ENCODE results near the gene MMP23B. TPM values are rescaled to one million over a fixed set of nuclear protein-coding genes. Genes with fewer than 3 reads are reported as not detected.
"Not testable (repeated sequence)": the region's sequence is repeated elsewhere in the genome, so short reads cannot be mapped to it uniquely, and the experiment has no call there.

Gene MMP23B
- total RNA-seq, 1 donor from 2014 or later = 60.2 TPM

DNA sequence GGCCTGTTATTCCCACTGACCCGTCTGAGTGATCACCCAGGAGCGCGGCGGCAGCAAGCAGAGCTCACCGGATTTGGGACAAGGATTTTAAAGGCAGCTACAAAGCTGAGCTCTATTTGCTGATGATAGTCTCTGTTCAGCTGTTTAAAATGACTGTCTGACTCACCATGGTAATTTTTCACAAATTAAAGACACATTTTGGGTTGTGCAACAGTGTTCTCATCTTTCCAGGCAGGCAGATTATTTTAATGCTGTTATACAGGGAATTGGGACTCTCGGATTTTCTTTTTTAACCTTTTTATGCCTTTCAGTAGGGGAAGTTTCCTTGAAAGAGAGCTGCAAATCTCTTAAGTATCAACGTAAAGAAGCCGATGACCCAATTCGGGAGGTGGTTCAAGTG is 30.4 kb downstream of the MMP23B start:
- intact Hi-C loops (cut with DNase I) = not testable (repeated sequence)

DNA sequence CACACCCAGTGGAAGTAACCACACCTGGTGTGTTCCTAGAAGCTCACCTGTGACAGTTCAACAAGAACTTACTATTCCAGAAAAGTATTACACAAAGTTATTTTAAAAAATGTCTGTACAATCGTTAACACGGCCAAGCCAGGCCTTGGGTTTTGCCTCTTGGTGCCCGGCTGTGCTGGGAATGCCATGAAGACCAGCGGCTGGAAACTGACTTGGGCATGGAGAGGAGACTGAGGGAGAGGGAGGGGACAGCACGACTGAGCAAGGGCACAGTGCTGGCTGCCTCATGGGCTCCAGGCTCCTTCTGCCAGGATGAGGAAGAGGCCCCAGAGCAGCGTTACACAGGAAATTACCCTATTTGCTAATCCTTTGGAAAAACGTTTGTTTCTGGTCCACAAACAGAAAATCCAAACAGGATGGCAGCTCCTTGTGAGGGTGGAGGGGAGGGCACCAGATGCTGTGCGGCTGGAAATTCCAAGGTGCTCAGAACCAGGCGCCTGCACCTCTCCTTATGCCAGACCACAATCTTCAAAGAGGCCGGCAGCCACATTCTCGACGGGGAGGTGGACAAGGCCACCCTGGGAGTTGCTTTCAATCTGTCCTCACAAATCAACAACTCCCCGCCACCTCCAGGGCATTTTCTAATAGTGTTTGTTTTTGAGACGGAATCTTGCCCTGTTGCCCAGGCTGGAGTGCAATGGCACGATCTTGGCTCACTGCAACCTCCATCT is 31.0 kb downstream of the MMP23B start:
- intact Hi-C loops (cut with DNase I); DNase-seq (ENCODE audit: low spot score): not testable (repeated sequence)

More for the DNA sequence above, 30.4 kb downstream of the MMP23B start:
- DNase-seq (ENCODE audit: low spot score) = not testable (repeated sequence)

DNA sequence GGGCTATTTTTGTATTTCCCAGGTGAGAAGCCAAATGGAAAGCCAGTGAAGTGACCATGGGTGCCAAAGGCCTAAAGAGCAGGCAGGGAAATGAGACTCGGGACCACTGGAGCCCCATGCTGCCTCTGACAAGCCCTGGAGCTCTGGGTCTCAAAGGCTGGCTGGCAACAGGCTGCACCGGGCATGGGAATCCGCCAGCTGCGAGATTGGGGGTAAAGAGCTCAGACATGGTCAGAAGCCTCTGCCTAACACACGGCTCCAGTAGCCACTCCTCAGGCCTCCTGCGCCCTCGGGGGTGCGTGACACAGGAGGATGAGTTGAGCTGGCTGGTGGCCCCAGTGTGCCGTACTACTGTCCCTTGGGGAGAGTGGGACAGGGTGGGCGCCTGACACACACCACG is 32.3 kb downstream of the MMP23B start:
- DNase-seq (ENCODE audit: low spot score); intact Hi-C loops (cut with DNase I): not testable (repeated sequence)

DNA sequence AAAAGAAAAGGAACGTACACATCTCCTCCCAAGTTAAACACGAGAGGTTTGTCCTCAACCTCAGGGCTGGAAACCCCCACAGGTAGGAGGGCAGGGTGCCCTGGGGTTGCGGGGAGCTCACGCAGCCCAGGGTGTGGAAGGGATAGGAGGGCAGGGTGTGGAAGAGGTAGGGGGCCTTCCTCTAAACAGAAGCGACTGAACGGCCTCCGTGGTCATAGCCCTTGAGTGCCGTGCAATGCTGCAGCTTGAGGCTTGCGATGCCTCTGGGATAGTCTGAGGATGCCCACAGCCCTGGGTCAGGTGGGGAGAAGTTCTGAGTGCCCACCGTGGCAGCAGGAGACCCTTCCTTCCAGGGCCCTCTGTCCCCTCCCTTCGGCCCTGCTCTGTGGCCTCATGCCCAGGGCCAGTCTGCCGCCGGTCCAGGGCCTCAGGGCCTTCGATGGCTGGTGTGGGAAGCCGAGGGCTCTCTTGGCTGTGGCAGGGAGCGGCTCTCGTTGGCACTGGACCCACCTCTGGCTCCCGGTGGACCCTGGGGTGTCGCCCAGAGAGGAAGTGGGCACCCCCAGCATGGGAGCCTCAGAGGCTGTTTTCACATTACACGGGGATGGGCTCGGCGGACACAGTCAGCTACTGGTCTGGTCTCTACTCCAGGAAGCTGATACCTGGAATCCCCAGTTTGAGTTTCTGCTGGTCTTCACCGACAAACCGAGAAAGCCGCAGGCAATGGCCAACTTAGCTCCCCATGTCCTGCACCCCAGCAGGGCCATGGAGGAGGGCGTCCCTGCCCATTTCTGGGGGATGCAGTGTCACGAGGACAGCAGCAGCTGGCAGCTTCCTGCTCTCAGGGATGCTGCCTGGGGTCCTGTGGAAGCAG is 33.2 kb downstream of the MMP23B start:
- no peak for DNase-seq (ENCODE audit: low spot score)

DNA sequence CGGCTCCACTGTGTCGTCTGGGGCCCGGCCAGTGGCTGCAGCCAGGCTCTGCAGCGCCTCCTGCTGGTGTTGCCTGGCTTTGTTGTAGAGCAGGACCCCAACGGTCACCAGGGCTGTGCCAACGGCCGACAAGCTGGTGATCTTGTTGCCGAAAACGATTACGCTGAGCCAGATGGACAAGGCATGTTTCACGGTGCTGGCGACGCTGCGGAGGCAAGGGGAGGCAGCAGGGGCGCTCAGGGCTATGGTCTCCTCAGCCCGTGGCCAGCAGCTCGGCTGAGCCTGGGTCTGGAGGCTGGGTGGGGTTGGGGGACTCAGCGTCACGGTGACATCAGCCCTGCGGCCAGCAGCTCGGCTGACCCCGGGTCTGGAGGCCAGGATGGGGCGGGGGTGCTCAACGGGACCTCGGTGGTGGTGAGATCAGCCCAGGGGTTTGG is 33.9 kb downstream of the MMP23B start:
- no peak for DNase-seq (ENCODE audit: low spot score)
- intact Hi-C loops (cut with DNase I) = no loop called here

More for the DNA sequence above, 33.2 kb downstream of the MMP23B start:
- intact Hi-C loops (cut with DNase I) = no loop called here

DNA sequence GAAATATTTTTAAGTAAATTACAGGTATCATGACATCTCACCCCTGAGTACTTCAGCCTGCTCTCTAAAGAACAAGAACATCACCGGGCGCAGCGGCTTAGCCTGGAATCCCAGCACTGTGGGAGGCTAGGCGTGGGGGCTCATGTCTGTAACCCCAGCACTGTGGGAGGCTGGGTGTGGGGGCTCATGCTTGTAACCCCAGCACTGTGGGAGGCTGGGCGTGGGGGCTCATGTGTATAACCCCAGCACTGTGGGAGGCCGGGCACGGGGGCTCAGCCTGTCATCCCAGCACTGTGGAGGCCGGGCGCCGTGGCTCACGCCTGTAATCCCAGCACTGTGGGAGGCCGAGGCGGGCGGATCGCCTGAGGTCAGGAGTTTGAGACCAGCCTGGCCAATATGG is 34.6 kb downstream of the MMP23B start:
- intact Hi-C loops (cut with DNase I) = no loop called here

DNA sequence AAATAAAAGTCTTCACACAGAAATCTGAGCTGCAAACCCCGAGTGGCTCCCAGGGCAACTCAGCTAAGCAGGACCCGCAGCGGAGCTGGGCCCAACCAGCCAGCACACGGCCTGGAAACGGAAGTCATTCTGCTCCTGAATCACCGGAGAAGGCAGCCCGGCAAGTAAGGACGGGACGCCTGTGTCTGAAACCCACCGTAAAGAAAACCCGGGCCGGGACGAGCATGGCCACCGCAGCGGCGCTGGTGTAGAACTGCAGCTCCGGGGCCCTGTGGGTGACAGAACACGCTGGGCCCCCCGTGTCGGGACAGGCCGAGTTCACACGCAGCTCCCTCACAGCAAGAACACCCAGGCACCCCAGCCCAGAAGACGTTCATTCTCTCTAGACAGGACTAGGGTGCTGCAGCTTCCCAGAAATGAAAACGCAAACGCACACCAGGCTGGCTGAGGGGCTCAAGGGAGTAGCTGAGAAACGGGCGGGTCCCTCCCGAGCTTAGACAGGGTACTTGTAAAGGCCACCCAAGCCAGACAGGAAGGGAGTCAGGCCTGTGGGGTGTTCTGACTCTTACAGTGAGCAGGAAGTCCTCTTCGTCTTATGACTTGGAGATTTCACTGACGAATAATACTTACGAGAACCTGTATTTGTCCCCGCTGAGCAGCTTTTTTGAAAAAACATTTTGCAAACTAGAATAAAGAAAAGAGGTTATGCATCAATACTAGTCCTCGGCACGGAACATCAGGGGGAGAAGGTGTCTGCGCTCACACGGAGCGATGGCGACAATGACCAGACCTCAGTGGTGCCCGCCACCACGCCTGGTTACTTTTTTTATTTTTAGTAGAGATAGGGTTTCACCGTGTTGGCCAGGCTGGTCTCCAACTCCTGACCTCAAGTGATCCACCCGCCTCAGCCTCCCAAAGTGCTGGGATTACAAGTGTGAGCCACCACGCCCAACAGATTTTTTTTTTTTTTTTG is 37.8 kb downstream of the MMP23B start:
- no peak for DNase-seq (ENCODE audit: low spot score)
- intact Hi-C loops (cut with DNase I) = no loop called here

More for the DNA sequence above, 34.6 kb downstream of the MMP23B start:
- DNase-seq (ENCODE audit: low spot score) = no peak

DNA sequence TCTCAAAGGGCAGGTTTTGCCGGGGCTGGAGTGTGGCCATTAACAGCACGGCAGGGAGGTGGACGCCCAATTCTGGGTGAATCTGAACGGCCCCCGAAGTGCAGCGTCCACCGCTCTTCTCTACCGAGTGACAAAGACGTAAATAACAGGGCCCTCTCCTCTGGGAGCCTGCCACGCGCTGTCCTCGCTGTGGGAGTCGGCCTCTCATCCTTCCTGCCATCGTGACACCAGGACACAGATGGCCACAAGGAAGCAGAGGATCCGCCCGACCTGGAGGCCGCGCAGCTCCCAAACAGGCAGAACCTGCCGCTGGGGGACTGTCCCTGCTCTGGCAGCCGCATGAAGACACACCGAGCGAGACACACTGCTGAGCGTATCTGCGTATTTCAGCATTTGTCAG is 38.9 kb downstream of the MMP23B start:
- no peak for DNase-seq (ENCODE audit: low spot score)
- intact Hi-C loops (cut with DNase I) = no loop called here

DNA sequence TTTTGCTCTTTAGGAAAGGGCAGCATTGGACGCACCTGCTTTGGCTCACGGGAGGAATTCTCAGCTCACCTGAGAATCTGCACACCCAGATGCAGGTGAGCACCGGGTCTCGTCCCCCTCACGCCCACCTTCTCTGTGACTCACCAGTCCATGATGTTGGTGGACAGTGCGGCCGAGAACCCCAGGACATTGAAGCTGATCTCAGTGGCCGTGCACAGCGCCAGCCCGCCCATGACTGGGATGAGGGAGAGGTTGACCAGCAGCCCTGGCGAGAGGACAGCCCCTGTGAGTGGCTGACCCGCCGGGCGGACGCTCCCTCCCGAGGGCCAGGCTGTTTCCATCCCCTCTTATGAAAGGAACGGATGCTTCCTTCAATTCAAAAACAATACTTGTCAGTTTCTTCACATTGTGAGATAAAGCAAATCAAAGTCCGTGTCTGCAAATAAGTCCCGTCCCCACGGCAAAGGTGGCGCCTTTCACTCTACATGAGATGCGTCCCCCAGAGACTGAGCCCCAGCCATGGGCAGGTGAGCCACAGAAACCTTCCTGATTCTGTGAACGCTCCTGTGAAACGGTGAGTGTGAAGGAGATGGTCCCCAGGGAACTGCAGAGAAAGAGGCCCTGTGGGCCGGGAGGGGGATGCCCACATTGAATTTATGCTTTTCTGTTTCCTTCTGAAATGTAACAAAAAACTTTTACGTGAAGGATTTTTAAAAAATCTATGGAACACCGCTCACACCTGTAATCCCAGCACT is 39.6 kb downstream of the MMP23B start:
- no peak for DNase-seq (ENCODE audit: low spot score)
- intact Hi-C loops (cut with DNase I) = no loop called here

DNA sequence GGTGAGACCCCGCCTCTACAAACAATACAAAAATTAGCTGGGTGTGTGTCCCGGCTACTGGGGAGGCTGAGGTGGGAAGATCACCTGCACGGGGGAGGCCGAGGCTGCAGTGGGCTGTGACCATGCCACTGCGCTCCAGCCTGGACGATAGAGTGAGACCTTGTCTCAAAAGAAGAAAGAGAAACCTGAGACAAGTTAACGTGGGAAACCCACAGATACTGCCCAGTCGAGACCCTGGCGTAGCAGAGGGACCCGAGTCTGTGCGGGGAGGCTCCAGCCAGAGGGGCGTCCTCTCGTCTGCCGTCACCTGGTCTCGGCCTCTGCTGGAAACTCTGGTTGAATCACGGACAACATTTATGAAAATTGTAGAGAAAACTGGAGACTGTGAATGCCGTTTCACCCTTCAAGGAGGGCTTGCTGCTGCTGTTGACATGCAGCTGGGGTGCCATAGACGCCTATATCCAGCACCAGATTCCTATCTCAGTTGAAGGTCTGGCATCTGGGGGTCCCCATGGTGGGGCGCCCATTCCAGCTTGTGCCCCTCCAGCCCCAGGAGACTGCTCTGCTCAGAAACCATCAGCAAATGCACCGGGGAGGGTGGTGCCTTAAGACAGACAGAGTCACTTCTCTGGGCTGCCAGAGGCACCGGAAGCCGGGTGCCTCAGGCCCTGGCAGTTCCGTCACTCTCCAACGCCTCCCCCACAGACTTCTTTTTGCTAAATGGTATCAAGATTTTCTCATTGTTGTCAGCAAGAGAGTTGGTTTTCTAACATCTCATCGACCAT is 40.4 kb downstream of the MMP23B start:
- no peak for DNase-seq (ENCODE audit: low spot score)
- intact Hi-C loops (cut with DNase I) = no loop called here

DNA sequence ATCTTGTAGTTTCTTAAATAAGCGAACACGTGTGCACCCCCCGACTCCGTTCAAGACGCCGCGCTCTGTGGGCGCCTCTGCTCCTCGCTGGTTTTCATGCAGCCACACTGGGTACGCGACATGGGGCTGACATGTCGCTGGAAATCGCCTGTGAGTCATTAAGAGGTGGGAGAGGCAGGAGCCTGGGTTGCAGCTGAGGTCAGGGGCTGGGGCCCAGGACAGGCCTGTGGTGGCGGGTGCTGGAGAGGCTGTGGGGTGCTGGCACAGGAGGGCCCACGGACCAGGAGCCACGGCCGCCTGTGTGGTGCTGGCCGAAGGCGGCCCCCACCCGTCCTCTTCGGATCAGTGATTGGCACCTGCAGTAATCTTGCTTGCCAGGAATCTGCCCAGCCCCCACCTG is 42.8 kb downstream of the MMP23B start:
- DNase-seq (ENCODE audit: low spot score); intact Hi-C loops (cut with DNase I): not testable (repeated sequence)

DNA sequence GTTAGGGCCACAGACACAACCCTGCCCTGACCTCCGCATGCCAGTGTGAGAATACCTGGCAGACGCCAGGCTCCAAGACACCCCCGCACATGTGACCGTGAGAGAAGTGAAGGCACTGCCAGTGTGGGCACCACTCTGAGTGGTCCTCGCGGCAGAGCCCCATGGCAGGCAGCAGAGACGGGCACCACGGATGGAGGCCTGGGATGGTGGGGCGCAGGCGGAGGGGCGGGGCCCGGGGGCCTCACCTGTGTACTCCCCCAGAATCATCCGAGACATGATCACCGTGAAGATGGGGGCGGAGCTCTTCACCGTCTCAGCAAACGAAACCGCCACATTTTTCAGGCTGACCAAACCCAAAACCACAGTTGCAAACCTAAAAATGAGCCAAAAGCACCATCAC is 43.2 kb downstream of the MMP23B start:
- intact Hi-C loops (cut with DNase I); DNase-seq (ENCODE audit: low spot score): not testable (repeated sequence)

DNA sequence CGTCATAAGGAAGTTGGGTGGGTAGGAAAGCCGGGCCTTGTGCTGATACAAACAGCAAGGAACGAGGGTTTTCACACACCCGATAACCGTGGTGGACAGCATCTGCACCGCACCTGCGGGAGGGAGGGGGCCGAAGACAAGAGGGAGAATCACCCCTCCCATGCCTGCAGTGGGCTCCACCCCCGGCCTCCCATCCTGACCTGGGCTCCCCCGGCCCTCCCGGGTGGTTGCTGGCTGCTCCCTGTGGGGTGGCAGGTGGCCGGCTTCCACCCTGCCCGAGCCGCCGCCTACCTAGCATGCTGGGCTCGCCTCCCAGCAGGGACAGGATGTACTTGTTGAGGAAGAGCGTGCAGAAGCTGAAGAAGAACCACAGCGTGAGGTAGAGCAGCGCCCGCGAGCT is 44.1 kb downstream of the MMP23B start:
- intact Hi-C loops (cut with DNase I) = not testable (repeated sequence)

DNA sequence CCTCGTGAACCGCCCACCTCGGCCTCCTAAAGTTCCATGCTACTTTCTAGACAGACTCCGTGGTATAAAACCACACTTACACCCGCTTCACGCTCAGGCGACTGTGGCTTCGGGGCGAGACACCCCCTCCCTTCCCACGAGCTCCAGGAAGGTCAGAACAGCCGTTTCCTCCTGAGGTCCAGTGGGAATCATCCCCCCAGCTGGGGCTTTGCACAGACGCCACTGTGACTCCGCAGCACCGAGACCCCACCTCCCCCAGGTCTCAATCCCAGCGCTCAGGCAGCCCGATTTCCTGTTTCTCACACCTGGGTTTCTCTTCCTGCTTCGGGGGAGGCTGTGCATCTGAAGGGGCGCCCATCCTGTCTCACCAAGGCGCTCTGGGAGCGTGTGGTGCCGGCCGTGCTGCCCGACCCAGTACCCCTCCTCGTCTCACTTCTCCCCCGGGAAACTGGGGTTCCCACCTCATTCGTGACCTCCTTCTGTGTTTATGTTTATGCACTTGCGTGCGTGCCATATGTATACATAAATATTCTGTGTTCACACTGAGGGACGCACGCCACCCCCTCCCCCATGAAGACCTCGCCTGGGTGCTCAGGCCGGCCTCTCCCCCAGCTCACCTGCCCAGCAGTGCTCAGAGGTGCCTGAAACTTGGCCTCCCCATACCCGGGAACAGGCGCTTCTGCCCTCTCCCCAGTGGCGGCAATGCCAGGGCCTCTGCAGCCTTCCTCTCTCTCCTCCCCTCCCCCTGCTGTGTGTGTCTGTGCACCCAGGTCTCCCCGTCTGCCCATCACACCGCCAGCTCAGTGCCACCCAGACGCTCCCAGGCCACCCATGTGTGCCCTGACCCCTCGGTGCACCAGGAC is 46.0 kb downstream of the MMP23B start:
- no peak for DNase-seq (ENCODE audit: low spot score)
- intact Hi-C loops (cut with DNase I) = no loop called here

More for the DNA sequence above, 44.1 kb downstream of the MMP23B start:
- DNase-seq (ENCODE audit: low spot score) = not testable (repeated sequence)

DNA sequence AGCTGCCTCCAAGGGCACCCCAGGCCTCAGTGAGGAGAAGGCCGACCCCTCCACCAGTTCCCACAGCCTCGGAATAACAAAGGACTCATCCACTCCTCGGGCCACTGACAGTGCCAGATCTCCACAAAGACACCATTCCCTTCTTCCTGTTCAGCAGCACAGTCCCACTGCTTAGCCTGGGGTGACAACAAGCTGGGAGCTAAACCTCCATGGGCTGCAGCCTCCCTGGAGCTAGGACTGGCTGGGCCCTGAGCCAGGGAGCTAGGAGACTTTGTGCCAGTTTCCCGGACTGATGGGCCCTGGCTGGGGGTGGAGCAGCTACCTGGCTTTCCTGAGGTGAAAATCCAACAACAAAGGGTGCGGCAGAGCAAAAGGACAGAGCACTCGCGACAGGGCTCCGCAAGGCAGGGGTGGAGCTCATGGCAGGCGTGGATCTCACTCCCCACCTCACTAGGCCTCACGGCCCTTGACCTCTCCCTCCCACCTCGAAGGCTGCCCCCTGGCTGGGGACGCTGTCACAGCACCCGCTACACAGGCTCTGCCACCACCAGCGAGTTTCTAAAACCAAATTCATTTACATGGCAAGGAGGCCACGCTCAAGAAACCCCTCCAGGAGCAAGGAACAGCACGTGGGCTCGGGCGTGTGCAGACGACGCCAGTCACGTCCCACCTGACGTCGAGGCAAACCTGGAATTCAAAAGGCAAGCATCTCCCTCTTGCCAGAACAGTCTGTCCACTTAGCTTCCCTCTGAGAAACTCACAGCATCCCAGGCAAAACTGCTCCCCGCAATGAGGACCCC is 46.8 kb downstream of the MMP23B start:
- no peak for DNase-seq (ENCODE audit: low spot score)
- intact Hi-C loops (cut with DNase I) = no loop called here
